Renal cortical epithelial cell (primary cell): ENCODE results near the gene KTN1. TPM values are rescaled to one million over a fixed set of nuclear protein-coding genes. Genes with fewer than 3 reads are reported as not detected.

Source experiments
- DNase-seq: peaks from one replicate; pipeline ENCODE4 v3.0.0-alpha.2; 2011; ENCODE audit warnings: low read depth
- total RNA-seq: library from RNA; depleted of rRNA; stranded (reverse); fragments of >200 nt; gene quantifications from 2 replicates; pipeline ENCODE4 v1.2.3, GENCODE V29; 2014

The KTN1 gene
- total RNA-seq, 1 donor from 2014 or later, result 317 TPM

DNA sequence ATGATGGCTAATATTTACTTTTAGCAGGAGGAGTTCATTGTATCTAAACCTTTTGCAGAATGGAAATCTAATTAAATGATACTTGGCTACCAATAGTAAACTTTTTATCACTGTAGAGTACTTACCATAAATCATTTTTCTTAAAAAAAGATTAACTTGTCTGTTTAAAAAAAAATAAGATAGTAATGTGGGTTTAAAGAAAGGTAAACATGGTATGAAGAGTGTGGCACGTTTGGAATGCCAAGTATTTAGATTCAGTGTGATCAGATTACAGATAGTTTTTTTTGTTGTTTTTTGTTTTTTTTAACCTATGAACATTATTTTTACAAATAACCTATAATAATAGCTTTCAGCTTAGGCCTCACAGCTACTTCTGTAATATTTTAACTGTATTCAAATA is 25.8 kb downstream of the KTN1 start:
- peak; percentile 71 for DNase-seq

DNA sequence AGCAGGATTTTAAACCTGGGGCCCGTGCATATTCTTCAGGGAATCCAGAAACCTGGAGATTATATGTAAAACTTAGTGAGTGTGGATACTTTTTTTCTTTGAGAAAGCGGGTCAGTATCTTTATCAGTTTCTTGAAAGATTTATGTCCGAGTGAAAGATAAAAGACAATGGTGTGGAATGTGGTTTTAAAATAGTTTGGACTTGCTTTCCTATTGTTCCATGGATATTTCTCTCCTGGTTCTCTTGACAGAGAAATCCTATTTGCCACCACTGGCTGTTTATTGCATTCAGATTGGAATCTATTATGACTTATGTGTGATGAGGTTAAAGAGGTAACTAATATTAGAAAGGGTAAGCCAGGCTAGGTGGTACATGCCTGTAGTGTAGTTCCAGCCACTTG is 27.4 kb downstream of the KTN1 start:
- no peak for DNase-seq

DNA sequence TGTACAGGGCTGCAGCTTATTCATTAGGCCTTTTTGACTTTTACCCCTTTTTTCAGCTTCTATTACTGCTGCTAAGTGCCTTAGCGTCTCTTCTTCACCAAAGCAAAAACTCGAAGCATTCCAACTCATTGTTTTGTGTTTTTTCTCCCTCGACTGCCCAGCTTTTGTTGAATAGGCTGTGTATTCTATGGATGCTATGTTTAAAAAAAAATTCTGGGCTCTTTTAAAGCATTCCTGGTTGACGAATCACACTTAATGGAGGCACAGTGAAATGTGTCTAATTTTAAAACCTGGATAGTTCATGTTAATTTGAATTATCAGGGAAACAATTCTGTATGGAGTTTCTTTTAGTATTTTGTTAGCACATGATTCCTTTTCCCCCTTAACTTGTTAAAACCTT is 29.7 kb downstream of the KTN1 start:
- peak; percentile 46 for DNase-seq

DNA sequence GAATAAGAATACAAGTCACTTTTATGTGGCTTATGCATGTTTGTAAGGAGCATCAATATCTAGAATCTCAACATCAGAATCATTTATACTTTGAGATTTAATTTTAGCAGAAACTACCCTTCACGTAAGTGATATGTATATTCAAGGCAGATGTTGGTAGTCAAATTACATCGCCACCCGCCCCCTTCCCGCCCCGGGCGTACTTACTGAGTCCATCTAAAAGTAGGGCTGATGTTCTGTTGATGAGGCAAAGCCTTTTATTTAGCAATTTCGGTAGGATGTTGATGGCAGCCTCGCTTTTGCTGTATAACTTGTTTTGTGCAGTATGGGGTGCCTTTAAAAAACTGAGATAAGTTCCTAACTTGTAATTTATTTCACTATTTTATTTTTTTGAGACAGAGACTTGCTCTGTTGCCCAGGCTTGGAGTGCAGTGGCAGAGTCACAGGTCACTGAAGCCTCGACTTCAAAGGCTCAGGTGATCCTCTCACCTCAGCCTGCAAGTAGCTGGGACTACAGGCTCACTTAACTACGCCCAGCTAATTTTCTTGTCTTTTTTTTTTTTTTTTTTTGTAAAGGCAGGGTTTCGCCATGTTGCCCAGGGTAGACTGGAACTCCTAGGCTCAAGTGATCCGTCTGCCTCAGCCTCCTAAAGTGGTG is 30.8 kb downstream of the KTN1 start:
- no peak for DNase-seq

DNA sequence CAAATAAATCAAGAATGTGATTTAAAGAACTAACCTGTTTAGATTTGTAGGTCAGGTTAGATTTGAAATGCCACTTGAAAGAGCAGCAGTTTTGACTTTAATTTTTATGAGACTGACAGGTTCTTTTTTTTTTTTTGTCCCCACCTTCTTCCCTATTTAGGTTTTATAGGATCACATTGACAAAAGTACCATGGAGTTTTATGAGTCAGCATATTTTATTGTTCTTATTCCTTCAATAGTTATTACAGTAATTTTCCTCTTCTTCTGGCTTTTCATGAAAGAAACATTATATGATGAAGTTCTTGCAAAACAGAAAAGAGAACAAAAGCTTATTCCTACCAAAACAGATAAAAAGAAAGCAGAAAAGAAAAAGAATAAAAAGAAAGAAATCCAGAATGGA is 31.9 kb downstream of the KTN1 start:
- DNase-seq, result no peak

DNA sequence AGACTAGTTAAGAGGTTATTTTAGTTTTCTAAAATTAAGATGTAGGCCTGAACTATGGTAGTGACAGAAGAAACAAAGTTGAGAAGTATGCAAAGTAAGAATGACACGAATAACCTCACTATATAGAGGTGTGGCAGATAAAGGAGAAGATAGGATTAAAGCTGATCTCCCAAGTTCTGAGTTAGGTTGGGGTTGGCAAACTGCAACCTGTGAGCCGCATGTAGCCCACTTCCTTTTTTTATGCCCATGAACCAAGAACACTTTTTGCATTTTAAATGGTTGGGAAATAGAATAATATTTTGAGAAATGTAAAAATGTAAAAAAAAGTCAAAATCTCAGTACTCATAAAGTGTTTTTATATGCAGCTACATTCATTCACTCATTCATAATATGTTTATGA is 34.3 kb downstream of the KTN1 start:
- no peak for DNase-seq

DNA sequence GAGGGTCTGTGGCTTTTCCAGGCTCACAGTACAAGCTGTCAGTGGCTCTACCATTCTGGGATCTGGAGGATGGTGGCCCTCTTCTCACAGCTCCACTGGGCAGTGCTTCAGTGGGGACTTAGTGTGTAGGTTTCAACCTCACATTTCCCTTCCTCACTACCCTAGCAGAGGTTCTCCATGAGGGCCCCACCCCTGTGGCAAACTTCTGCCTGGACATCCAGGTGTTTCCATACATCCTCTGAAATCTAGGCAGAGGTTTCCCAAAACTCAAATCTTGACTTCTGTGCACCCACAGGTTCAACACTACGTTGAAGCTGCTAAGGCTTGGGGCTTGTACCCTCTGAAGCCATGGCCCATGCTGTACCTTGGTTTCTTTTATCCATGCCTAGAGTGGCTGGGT is 40.3 kb downstream of the KTN1 start:
- DNase-seq, result no peak

DNA sequence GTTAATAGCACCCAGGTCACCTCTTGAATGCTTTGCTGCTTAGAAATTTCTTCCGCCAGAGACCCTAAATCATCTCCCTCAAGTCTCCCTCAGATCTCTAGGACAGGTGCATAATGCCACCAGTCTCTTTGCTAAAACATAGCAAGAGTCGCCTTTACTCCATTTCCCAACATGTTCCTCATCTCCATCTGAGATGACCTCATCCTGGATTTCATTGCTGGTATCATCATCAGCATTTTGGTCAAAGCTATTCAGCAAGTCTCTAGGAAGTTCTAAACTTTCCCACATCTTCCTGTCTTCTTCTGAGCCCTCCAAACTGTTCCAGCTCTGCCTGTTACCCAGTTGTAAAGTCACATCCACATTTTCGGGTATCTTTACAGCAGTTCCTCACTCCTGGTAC is 41.0 kb downstream of the KTN1 start:
- DNase-seq, result no peak

DNA sequence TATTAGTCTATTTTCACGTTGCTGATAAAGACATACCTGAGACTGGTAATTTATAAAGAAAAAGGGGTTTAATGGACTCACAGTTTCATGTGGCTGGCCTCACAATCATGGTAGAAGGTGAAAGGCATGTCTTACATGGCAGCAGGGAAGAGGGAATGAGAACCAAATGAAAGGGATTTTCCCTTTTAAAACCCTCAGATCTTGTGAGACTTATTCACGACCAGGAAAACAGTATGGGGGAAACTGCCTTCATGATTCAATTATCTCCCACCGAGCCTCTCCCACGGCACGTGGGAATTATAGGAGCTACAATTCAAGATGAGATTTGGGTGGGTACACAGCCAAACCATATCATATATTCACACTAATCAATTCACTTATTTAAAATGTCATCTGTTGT is 41.4 kb downstream of the KTN1 start:
- DNase-seq, result no peak

DNA sequence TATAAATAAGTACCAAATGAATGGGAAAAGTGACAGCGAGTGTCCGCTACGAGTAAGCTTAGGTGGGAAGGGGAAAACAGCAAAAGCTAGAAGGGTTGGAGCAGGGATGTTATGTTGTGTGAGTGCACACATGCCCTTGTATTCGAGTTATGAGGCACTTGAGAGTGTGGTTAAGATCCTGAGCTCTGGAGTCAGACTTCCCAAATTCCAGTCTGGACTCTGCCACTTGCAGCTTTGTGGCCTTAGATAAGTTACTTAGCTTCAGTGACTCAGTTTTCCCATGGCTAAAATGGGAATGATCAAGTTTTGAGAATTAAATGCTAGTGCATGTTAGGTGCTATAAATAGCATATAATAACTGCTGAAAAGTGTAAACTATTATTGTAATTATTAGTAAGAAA is 44.9 kb downstream of the KTN1 start:
- no peak for DNase-seq

DNA sequence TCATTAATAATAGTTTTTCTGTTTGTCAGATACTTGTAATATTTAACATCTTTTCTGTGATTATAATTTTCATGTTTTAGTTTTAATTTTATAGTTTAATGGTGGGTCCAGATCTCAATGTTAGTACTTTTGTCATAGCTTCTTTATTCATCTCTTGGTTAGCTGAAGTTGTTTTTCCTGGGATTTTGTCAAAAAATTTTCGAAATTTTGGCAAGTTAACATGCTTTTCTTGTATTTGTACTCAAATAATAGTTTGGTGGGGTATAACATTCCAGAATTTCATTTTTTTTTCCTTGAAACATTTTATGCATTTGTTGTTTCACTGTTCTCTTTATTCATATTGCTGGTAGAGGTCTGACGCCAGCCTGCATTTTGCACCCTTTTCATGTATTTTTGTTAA is 45.5 kb downstream of the KTN1 start:
- DNase-seq, result no peak

DNA sequence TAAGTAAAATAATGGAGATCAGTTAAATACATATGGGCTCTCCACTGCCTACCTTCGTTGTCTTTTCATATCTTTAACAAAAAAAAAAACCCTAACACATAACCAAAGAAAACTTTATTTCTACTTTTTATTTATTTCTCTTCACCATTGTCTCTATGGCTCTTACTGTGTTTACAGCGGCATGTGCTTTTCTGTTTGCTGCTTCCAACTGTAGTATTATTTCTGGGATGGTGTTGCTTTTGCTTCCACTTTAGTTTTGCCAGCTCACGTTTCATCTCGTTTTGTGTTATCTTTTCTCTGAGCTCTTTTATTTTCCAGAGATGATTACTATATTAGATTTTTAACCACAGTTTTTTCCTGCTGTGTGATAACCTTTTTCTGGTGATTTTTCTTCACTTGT is 46.1 kb downstream of the KTN1 start:
- no peak for DNase-seq

DNA sequence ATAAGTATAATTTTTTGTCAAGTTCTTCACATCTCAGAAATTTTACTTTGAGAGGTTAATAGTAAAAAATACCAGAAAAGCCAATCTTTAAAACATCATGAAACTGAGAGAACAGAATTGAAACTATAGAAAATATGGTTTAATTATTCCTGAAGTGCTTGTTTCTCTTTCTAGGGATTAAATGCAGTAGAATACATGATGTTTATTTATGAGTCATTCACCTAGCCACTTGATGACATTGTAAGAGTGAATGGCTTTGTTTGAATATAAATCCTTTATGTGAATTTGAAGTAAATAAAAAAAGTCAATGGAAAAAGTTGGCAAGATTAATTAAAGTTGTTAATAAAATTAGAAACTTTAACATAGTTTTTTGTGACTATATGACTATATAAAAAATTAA is 48.4 kb downstream of the KTN1 start:
- peak; percentile 35 for DNase-seq

DNA sequence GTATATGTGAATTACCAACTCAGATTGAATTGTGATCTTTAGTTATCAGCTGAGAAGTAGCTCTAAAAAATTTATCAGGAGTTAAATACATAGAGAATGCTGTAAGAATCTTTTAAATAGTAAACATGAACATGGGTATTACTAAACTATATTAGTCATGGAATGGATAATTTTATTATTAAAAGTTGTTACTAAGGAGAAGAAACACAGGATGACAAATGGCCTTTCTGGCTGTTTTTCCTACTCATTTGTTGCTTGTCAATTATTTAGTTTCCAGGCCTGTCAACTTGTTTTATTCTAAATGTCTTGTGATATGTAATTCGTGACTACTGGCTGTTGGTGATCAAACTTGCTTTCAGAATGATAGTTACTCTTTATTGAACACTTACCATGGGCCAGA is 58.7 kb downstream of the KTN1 start:
- no peak for DNase-seq

DNA sequence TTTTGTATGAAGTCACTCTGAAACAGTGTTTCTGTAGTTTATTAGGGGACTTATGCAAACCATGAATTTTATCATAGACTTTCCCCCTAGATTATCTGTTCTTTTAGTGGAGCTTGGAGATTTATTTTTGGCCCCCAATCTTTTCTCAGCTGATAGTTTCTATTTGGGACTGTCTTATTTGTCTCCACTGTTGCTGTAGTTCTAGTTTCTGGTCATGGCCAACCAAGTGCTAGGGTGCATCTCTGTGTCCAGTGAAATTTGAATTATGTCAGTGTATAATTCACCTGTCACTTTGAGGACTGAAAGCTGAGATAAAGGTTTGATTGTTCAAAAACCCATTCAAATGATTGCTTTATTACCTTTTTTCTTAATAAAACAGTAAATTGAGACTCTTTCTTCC is 61.3 kb downstream of the KTN1 start:
- DNase-seq, result no peak

DNA sequence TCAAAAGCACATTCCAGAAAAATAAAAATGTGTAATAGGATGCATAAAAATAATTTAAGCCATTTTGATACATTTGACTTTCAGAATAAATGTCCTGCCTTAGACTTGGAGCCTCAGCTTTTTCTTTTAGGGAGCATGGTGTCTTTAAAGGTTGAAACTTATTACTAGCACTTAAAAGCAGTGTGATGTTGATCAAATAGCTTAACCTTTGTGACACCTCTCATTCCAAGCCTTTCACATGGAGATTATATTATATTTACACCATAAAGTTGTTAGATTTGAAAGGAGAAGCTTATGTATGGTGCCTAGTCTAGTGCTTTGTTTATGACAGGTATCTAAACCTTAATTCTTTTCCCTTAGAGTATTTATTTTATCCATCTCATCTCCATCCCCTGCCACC is 61.9 kb downstream of the KTN1 start:
- DNase-seq, result no peak

DNA sequence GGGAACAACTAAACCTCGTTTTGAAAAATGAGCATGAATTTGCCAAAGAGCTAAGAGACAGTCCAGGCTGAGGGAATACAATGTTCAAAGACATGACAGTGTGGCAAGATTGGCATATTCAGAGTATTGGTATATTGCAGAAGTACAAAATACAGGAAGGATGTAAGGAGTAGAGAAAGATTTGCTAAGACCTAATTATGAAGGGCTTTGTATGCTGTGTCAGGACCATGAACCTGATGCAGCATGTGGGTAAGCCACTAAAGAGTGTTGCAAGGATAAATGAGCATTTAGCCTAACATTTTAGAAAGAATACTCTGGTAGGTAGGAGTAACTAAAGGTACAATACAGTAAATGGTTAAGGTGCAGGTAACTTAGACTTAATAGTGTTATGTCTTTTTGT is 65.1 kb downstream of the KTN1 start:
- DNase-seq, result no peak

DNA sequence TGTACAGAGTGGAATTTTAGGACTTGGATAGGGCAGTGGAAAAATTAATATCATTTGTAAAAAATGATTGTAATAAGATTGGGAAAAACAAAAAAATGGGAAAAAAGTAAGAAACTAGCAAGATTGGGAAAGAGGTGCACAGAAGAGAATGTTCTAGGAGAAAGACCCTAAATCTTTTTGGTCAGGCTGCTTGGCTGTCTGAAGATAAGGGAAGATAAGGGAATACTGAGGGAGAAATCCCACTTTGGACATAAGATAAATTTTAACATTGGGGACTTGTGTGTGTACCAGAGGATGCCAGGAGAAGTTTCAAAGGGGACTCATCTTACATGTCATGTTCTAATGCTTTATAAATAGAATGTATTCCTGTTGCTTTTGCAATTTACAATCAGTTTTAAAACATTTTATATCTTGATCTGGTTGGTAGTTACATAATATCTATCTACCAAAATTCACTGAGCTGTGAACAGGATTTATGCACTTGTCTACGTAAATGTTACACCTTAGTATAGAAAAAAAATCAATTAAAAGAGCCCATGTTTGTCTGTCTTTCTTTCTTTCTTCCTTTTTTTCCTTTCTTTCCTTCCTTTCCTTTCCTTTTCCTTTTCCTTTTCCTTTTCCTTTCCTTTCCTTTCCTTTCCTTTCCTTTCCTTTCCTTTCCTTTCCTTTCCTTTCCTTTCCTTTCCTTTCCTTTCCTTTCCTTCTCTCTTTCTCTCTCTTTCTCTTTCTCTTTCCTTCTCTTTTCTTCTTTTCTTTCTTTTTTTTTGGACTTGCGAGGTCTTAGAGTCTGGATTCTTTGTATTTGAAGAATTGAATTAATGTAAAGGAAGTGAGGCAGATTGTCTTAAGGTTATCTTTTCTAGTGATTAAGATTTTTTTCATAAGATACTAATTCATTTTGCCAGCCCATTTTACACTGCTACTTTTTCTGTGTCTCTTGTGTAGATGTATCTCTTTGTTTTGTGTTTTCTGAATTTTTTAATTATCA is 66.1 kb downstream of the KTN1 start:
- DNase-seq, result no peak

DNA sequence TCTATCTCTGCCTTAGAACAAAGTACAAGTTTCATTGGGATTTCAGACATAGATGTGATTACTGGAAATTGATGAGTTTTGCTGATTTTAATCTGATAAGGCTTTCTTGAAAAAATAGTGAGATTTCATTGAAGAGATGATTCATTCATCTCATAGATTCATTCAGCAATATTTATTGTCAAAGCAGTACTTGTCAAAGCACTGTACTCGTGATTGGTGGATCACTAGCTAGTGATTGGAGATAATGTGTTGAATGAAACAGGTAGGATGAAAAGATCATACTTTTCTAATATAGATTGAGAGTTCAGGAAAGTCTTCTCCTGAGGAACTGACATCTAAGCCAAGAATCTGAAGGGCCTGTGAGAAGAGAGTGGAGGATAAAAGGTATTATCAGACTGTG is 71.0 kb downstream of the KTN1 start:
- DNase-seq, result no peak

DNA sequence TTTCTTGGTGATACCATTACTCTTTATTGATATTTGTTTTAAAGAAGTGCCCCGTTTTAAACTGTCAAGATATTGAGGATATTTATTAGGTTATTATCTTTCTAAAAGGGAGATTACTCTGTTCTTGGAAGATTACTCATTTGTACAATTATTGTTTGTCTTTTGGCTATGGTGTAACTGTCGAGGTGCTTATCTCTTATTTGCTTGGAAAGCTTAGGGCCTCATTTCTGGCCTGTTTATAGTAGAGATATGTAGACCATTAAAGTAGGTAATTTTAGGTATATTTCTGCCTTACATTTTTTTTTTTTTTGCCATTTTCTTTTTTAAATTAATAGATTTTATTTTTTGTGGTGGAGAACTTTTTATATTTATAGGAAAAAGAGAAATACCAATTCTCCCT is 74.2 kb downstream of the KTN1 start:
- no peak for DNase-seq

DNA sequence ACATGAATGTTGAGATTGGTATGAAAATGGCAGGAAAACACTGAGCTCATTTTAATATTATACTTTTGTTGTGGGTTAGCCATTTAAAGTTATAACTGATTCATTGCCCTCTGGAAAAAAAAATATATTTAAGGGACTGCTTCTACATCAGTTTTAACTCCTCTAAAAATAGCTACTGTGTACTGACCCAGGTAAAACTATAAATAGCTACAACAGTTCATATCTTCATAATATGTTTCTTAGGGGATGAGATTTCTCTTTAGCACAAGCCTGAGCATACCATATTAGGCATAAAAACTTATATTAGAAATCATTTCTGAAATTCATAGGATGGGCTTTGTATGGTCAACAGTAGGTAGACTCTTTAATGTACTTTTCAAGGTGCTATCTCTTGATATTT is 81.0 kb downstream of the KTN1 start:
- no peak for DNase-seq

DNA sequence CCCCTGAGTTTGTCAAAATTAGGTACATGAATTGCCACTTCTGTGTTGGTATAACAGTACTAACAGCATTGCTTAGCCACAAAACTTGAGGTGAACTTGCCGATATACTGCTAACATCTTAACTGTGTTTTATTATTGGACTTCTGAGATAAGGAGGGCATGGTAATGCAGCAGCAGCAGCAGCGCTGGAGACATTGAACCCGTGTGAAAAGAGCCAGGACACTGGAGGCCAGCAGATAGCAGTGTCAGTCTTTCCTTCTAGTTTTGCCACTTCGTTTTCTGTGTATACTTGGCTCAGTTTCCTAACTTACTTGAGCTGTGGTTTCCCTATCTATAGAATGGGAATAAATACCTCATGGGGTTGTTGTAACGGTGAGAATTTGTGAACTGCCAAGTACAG is 82.7 kb downstream of the KTN1 start:
- no peak for DNase-seq

DNA sequence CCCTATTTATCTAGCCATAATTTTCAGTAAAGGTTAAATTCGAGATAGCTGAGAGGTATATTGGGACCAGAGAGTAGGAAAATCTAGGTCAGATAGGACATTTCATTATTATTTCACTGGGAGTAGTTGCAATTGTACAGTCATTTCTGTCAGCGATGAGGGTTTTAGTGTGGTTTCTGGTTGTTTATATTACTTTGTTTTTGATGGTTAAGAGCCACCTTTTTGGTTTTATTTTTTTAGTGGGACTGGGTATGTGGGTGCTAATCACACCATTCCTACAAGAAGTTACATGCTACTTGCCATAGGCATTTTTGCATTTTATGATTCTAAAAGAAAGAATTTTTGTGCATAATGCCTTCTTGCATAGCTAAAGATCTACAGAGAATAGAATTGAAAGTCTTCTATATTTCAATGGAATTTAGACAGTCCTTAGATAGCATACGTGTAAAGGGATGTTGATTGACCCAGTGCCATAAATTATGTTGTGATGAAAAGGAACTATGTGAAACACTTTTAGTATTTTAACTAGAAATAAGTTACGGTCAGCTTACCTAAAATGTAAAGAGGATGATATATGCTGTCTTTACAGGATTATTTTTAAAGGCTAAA is 85.2 kb downstream of the KTN1 start:
- DNase-seq, result no peak
